Measurements from ENCODE around the gene MACIR. TPM values are rescaled to one million over a fixed set of nuclear protein-coding genes. Genes with fewer than 3 reads are reported as not detected.

MACIR gene
- total RNA-seq, 1 donor from 2014 or later = 0.53 TPM

DNA sequence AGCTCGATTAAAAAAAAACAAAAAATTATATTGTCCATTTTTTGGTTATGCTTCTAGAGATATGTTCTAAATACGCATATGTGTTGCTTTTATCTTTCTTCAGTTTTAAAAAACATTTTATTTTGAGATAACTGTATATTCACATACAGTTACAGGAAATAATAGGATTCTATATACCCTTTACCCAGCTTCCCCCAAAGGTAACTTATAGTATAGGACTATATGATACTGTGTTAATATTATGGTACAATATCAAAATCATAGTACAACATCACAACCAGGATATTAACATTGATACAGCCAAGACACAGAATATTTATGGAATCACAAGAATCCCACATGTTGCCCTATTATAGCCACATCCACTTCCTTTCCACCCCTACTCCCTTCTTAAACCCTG, 9.5 kb upstream of the MACIR start:
- no peak for TF ChIP-seq CTCF (IDR thresholded peaks at IDR 0.05)
- Histone ChIP-seq H3K27ac (no peak overlapping the region), H3K4me1 (no peaks in the 10 kb centered on the region), H3K9me3 (no peaks in the 10 kb centered on the region), H3K36me3 (no peaks in the 10 kb centered on the region), H3K4me3 (no peak overlapping the region), H3K27me3 (no peaks in the 10 kb centered on the region)
- intact Hi-C loops (cut with DNase I) = no loop called here
- DNase-seq (ENCODE audit: low spot score in 2 of 2) = no peak

- Histone ChIP-seq H3K4me1 (peaks cover 0 to 2% of the 10 kb centered on the region in 2 donors), H3K27me3 (no peaks in the 10 kb centered on the region), H3K9me3 (no peaks in the 10 kb centered on the region), H3K27ac (no peak overlapping the region), H3K36me3 (no peaks in the 10 kb centered on the region), H3K4me3 (no peak overlapping the region)
- TF ChIP-seq CTCF (IDR thresholded peaks at IDR 0.05) = no peak
- no peak for DNase-seq (ENCODE audit: low spot score in 2 of 2)
- intact Hi-C loops (cut with DNase I) = loop anchor here (5.0 kb wide), 1 partner anchor 307 kb away; the partner anchor contains the start of gene NUDT12
Observed at GRCh38 chr5:103254921-103255320, 3.6 kb upstream of the MACIR start.

DNA sequence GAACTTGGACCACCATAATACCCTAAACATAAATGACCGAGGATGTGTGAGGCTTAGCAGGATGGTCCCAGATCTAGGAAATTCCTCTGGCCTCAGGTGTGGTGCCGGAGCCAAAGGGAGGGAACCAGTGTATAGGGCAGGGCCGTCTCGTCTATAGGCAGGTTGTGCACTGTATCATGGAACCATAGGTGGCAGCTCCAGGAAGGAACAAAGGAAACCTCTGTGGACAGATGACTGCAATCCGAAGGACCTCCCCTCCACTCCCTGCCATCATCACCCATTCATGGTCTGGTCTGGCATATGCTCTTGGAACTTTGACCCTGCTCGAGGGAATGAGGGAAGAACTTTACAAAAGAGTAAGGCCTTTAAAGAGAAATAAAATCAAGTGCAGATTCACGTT, 2.9 kb upstream of the MACIR start:
- Histone ChIP-seq H3K27ac (no peak overlapping the region), H3K4me1 (peaks cover 0 to 8% of the 10 kb centered on the region in 2 donors), H3K9me3 (no peaks in the 10 kb centered on the region), H3K4me3 (no peak overlapping the region), H3K36me3 (no peaks in the 10 kb centered on the region), H3K27me3 (no peaks in the 10 kb centered on the region)
- no peak for TF ChIP-seq CTCF (IDR thresholded peaks at IDR 0.05)
- no peak for DNase-seq (ENCODE audit: low spot score in 2 of 2)
- intact Hi-C loops (cut with DNase I) = loop anchor here (5.0 kb wide), 1 partner anchor 307 kb away; the partner anchor contains the start of gene NUDT12

DNA sequence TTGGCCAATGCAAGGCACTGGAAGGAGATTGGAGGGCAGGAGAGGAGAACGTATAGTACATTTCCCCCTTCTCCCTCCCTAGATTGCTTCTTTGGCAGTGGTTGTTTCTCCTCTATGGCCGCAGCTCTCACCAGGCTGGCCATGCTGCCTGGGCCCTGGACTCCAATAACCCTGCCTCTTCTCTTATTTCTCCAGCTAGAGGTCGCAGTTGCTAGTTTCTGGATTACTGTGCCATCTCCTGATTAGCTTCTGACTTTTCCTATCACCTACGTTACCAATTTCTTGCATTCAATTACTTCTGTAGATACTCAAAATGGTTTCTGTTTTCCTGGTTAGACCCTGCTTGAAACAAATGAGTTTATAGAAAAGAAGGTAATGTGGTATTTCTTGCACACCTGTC, 2.4 kb upstream of the MACIR start:
- H3K9me3 ChIP-seq = no peaks in the 10 kb centered on the region
- TF ChIP-seq CTCF (IDR thresholded peaks at IDR 0.05) = no peak
- no peak for DNase-seq (ENCODE audit: low spot score in 2 of 2)
- no peaks in the 10 kb centered on the region for H3K27me3 ChIP-seq
- H3K4me1 ChIP-seq = peaks cover 0 to 10% of the 10 kb centered on the region in 2 donors
- H3K27ac ChIP-seq = no peak overlapping the region
- no peaks in the 10 kb centered on the region for H3K36me3 ChIP-seq
- intact Hi-C loops (cut with DNase I) = loop anchor here (5.0 kb wide), 1 partner anchor 306 kb away; the partner anchor contains the start of gene NUDT12
- H3K4me3 ChIP-seq = no peak overlapping the region

DNA sequence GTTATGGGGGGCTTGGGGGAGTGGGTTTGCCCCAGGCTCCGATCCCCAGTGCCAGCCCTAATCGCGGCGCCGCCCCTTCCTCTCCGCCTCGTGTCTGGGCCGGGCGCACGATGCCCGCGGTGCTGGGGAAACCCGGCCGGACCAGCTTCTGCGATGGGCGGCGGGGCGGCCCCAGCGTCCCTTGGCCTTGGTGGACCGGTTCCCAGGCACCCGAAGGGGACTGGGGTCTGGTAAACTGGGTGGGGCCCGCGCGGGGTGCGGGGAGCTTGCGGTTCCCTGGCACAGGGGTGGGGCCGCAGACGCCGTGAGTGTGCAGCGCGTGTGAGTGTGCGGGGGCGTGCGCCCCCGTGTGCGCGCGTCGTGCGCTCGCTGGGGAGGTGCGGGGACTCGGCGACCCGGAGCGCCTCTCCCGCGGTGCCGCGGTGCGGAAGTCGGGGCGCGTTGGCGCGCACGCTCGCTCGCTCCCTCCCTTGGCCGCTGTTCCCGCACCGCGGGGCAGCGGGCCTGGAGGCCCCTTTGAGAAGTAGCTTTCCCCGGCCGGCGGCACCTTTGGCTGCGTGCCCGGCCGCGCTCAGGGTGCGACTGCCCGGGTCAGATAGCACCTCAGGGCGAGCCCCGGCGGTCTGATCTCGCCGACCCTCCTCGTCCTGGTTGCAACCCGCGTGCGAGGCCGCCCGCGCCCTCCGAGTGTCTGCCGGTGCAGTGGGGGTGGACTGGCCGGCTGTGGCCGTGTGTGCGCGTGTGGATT, 568 bp downstream of the MACIR start:
- H3K27ac ChIP-seq = peak overlapping the region; percentile 73 to 79
- H3K4me1 ChIP-seq = peaks cover 0 to 23% of the 10 kb centered on the region in 2 donors
- H3K4me3 ChIP-seq = peak overlapping the region; percentile 77 to 89
- DNase-seq (ENCODE audit: low spot score in 2 of 2) = peak in 1 of 2 donors; percentile 74
- no peaks in the 10 kb centered on the region for H3K27me3 ChIP-seq
- TF ChIP-seq CTCF (IDR thresholded peaks at IDR 0.05) = no peak
- intact Hi-C loops (cut with DNase I) = loop anchor here (2.0 to 5.0 kb wide), 2 partner anchors 138 to 303 kb away; partner anchors contain the start of genes GIN1, NUDT12 and PPIP5K2
- H3K9me3 ChIP-seq = no peaks in the 10 kb centered on the region
- no peaks in the 10 kb centered on the region for H3K36me3 ChIP-seq

Data from ascending aorta (tissue), 2 donors.